Measurements from ENCODE around the gene TBL3.
A peak's percentile ranks its signal among the peaks of the same experiment; 100 is the strongest.

TBL3 gene

GRCh38 chr16:1964506-1965395 lies 7.1 kb upstream of the TBL3 start, which contains the start of gene RPS2:
RPS2 (minus strand) TSS chr16:1964826; CDS start chr16:1964625, 201 bp downstream.
- peak; percentile 99 for DNase-seq (ENCODE audit: low spot score)

- no peak for DNase-seq (ENCODE audit: low spot score)
These were observed 6.4 kb upstream of the TBL3 start for GRCh38 chr16:1965396-1966001.

- no peak for DNase-seq (ENCODE audit: low spot score)
These were observed 5.4 kb upstream of the TBL3 start, which contains the start of gene RNF151 for GRCh38 chr16:1966460-1966859. RNF151 (plus strand) TSS chr16:1966856; CDS start chr16:1966882, 26 bp downstream.

DNA sequence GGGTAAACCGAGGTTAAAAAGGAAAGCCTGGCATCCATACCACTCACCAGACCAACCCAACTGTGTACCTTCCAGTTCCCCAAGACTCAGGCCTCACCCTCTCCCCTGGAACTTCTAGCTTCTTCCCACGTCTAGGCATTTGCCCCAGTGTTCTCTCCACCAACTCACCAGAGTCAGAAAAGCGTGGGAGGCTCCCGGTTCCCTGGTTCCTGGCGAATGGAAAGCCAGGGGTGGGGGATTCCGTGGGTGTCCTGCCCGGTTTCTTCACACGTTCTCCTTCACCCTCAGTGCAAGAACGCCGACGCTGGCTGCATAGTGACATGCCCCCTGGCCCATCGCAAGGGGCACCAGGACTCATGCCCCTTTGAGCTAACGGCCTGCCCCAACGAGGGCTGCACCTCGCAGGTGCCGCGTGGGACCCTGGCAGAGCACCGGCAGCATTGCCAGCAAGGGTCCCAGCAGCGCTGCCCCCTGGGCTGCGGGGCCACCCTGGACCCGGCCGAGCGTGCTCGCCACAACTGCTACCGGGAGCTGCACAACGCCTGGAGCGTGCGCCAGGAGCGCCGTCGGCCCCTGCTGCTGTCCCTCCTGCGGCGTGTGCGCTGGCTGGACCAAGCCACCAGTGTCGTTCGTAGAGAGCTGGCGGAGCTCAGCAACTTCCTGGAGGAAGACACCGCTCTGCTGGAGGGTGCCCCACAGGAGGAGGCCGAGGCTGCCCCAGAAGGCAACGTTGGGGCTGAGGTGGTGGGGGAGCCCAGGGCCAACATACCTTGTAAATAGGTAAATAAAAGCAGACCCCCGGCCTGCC lies 3.5 kb upstream of the TBL3 start:
- DNase-seq (ENCODE audit: low spot score), result no peak

GRCh38 chr16:1972490-1972877 lies 631 bp downstream of the TBL3 start:
- no peak for DNase-seq (ENCODE audit: low spot score)

GRCh38 chr16:1973461-1974156 lies 1.8 kb downstream of the TBL3 start:
- DNase-seq (ENCODE audit: low spot score), result no peak

GRCh38 chr16:1974157-1975070 lies 2.6 kb downstream of the TBL3 start:
- DNase-seq (ENCODE audit: low spot score), result no peak

DNA sequence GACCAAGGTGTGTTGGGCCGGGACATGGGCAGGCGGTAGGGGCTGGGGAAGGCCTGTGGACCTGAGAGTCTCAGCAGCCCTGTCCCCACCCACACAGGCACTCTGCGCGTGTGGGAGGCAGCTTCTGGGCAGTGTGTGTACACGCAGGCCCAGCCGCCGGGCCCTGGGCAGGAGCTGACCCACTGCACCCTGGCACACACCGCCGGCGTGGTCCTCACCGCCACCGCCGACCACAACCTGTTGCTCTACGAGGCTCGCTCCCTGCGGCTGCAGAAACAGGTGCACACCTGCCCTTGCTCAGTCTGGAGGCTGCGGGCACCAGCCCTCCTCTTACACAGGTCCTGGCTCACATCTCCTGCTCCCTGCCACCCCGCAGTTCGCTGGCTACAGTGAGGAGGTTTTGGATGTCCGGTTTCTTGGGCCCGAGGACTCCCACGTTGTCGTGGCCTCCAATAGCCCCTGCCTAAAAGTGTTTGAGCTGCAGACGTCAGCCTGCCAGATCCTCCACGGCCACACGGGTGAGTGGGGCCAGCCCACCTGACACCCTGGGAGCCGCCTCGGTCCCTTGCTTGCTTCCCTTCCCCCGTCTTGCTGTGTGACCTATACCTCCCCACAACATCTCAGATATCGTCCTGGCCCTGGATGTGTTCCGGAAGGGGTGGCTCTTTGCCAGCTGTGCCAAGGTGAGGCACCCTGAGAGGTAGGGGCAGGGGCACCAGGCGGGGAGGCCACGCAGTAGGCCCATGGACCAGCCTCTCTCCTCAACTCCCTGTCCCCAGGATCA lies 3.8 kb downstream of the TBL3 start:
- no peak for DNase-seq (ENCODE audit: low spot score)

DNA sequence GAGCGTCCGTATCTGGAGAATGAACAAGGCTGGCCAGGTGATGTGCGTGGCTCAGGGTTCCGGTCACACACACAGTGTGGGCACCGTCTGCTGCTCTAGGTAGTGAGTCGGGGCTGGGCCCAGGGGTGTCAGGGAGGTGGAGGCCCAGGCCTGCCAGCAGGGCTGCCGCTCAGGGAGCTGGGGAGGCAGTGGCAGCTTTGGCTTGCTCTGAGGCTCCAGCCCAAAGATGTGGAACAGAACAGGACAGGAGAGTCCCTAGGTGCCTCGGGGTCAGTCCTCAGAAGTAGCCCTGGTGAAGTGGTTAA lies 4.3 kb downstream of the TBL3 start:
- DNase-seq (ENCODE audit: low spot score), result no peak

- no peak for DNase-seq (ENCODE audit: low spot score)
These were observed 5.4 kb downstream of the TBL3 start for GRCh38 chr16:1976951-1977874.

DNA sequence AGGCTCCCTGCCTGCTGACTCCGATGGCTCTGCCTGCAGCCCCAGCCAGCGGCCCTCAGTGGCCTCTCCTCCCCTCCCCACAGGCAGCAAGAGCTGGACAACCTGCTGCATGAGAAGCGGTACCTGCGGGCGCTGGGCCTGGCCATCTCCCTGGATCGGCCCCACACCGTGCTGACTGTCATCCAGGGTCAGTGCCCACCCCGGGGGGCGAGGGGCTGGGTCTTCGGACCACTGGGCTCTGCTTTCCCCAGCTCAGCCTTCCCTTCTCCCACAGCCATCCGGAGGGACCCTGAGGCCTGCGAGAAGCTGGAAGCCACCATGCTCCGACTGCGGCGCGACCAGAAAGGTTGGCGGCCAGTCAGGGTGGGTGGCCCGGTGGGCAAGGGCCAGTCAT lies 6.0 kb downstream of the TBL3 start:
- DNase-seq (ENCODE audit: low spot score), result no peak

- DNase-seq (ENCODE audit: low spot score), result peak; percentile 59
These were observed 6.7 kb downstream of the TBL3 start for GRCh38 chr16:1978476-1979120.

DNA sequence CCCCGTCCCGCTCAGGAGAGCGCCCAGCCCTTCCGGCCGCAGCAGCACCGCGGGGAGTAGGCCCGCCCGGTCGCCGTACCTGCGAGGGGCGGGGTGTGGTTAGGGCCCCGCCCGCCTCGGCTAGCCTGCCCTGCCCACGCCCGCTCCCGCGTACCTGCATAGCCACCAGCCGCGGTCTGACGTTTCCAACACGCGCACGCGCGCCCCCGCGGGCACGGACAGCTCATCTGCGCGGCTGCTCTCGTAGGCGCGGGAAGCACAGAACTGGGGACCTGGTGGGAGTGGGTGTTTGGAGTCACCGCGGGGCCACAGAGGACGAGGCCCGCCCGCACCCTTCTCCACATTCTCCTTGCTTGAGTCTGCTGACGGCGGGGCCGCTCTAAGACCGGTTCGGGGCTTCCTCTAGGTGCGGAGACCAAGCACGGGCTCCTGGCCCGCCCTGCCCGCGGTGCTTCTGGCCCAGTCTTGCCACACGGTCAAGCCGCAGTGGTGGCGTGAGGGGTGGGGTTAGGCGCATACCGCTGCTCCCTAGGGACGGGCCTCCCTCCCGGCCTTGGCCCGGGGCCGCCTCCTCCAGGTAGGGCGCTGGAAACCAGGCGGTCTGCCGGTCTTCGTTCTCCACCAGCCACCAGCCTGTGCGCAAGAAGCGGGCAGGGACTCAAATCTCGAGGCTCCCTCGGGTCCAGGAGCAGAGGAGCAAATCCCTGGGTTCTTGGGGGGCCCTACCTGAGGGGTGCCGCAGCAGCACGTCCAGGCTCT lies 7.6 kb downstream of the TBL3 start:
- DNase-seq (ENCODE audit: low spot score), result peak; percentile 88

GRCh38 chr16:1980030-1980769 lies 8.3 kb downstream of the TBL3 start:
- DNase-seq (ENCODE audit: low spot score), result no peak

GRCh38 chr16:1980770-1981087 lies 8.9 kb downstream of the TBL3 start:
- DNase-seq (ENCODE audit: low spot score), result no peak

DNA sequence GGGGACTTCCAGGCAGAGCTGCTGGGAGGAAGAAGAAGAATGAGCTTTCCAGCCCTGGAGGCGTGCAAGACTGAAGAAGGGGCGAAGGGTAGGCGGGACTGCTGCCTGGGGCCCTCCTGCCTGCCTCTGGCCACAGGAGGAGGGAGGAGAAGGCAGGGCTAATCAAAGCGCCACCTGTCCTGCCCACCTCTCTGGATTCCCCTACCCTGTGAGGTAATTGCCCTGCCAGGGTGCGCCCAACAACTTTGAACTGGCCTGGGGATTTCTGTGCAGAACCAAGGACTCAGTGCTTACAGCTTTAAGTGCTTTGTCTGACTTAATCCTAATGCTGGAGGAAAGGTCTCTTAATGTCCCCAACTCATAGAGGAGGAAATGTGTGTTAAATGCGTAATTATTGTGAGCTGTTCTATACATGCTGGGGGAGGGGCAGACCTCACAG lies 9.6 kb downstream of the TBL3 start, which contains the start of gene NOXO1:
Gene NOXO1, minus strand, starts transcription at position 72 of the 439 bp plus-strand sequence. CDS start 290 bp downstream, outside the sequence.
- no peak for DNase-seq (ENCODE audit: low spot score)

- no peak for DNase-seq (ENCODE audit: low spot score)
These were observed 10.2 kb downstream of the TBL3 start for GRCh38 chr16:1982013-1982433.

All from iPS-NIHi11 (cell line).